Mesenteric fat pad (tissue), 1 donor: Measurements from ENCODE around the gene IREB2. TPM values are rescaled to one million over a fixed set of nuclear protein-coding genes. Genes with fewer than 3 reads are reported as not detected.
"Not testable (repeated sequence)": the region's sequence is repeated elsewhere in the genome, so short reads cannot be mapped to it uniquely, and the experiment has no call there.

Source experiments
- DNase-seq: peaks from one replicate; pipeline ENCODE4 v3.0.0-alpha.2; 2020; ENCODE audit warnings: low spot score
- total RNA-seq: library from RNA; stranded (reverse); fragmentation: NEBNext Ultra II Directional; extraction: Animal tissue kit (Norgen Biotek cat#: 25700); gene quantifications from one replicate; pipeline ENCODE4 v1.2.1, GENCODE V29; 2021
- donor health status: DM: yes; HTN: yes; CAD: no.

Gene IREB2
- total RNA-seq, 1 donor from 2014 or later = 57.1 TPM

DNA sequence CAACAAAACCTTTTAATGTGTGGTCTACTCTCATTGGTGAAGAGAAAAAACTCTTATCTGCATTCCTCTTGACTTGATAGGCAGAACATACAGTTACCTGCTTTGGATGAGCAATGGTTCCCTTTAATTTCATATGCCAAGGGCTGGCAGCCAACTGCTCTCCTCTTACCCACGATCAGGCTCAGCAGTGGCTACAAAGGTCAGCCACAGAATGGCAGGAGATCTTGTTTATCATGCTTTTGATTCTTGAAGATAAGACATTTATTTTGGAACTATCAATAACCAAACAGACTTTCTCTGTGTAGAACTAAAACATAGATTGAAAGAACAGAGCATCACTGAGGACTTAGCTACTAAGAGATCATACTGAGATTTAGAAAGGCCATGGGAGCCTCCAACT, 6.1 kb upstream of the IREB2 start:
- no peak for DNase-seq

- DNase-seq = no peak
Observed at GRCh38 chr15:78432664-78433063, 5.4 kb upstream of the IREB2 start.

GRCh38 chr15:78434134-78434533, 3.9 kb upstream of the IREB2 start:
- no peak for DNase-seq

DNA sequence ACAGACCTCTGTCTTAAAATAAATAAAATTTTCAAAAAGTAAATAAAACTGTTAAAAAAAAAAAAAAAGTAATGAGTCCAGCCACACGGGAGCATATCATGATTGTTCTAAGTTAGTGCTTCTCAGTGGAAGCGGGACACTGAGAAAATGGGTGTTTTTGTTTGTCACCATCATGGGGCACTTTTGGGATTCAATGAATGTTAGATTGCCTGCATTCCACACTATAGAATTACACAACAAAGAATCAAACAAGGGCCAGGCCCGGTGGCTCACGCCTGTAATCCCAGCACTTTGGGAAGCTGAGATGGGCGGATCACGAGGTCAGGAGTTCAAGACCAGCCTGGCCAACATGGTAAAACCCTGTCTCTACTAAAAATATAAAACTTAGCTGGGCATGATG, 3.3 kb upstream of the IREB2 start:
- not testable (repeated sequence) for DNase-seq

DNA sequence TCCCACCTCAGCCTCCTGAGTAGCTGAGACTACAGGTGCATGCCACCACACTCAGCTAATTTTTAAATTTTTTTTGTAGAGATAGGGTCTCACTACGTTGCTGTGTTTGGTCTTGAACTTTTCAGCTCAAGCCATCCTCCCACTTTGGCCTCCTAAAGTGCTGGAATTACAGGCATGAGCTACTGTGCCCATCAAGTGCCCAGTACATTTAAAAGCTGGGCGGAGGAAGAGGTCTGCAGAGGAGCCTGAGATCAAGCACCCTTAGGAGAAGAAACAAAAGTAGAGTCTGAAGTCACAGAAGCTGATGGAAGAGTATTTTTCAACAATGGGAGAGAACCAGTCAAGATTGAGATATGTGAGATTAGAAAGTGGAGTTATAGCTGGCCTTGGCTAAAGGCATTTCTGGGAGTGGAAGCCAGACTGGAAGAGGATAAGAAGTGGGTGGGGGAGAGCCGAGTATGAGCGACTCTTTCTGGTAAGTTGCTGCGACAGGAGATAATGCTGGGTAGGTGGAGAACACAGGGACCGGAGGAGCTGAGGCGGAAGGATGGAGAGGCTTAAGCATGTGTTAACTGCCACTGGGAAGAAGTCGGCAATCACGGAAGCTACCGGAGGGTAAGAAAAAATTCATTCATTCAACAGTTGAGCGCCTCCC, 782 bp upstream of the IREB2 start:
- DNase-seq = no peak

DNA sequence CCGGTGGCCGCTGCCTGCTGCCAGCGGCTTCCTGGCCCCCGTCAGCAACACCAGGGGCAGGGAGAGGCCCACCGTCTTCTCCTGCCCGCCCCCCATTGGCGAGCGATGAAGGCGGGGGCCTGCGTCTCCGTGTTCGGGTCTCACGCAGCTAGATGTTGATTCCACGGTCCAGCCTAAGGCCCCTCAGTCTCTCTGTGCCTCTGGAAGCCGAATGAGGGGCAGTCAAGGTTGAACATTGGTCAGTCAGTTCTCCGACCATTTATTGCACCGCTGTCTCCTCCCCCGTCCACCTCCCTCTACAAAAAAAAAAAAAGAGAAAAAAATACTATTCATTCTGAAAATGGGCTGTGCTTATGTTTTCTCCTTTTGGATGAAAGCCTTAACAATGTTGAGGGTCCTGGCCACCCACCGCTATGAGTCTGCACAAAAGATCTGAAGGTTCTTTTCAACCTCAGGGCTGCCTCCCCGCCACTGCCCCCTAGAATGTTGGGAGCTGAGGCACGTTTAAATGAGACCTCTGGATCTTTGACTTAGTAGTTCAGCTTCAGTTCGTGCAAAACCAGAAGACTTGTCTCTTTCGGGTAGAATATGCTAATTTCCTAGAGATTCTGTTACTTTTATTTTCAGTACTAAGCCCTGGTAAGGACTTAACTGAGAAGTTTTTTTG, 736 bp downstream of the IREB2 start:
- DNase-seq = no peak

DNA sequence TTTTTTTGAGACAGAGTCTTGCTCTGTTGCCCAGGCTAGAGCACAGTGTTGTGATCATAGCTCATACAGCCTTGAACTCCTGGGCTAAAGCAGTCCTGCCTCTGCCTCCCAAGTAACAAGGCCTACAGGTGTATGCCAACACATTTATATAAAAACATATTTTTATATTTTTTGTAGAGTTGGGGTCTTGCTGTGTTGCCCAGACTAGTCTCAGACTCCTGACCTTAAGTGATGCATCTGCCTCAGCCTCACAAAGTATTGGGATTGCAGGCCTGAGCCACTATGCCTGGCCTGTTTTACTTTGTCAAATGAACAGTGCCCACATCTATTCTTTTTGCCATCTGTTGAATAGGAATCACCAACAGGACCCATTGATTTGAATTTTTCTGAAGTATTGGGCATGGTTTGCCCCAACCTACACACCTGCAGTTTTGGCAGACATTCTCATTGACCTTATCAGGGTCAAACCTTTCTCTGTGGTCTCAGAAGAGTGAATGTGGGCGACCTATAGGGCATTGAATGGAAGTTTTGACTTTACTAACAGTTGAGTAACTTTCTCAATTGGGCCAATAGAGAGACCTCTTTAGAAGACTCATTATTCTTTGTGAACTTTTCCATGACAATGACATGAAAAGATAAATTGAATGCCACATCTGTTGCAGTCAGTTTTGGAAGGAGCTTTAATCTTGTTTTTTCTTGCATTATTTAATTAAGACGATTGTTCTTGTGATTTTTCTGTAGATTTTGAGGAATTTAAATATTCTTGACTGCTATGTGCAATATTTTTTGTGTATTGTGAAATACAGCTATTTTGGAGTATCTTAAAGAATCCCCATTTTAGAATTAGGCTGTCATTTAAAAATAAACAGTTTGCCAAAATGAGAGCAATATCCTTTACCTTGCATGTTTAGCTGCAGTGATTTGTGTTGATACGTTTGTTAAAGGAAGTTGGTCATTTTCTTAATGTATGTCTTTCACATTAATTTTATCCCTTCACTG, 2.7 kb downstream of the IREB2 start:
- no peak for DNase-seq

DNA sequence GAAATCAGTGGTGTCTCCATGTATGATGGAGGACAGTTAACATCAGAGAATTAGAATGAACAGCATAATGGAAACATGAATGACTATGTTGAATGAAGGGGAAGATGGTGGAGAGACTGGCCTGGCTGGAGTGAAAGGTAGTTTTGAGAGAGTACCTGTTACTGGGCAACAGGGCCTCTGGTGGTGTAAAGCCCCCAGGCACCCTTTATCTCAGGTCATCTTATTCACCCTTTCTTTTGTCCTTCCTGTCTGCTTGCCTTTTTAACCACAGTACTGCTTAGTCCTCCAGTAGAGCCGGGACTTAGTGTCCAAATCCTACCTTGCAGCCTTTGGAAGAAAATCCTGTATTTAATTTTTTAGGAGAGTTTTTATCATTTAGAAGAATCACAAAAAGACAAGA, 6.2 kb downstream of the IREB2 start:
- no peak for DNase-seq

- DNase-seq = no peak
Observed at GRCh38 chr15:78445875-78446274, 7.9 kb downstream of the IREB2 start.

GRCh38 chr15:78446551-78446950, 8.5 kb downstream of the IREB2 start:
- no peak for DNase-seq

- no peak for DNase-seq
Observed at GRCh38 chr15:78448441-78449219, 10.6 kb downstream of the IREB2 start.

DNA sequence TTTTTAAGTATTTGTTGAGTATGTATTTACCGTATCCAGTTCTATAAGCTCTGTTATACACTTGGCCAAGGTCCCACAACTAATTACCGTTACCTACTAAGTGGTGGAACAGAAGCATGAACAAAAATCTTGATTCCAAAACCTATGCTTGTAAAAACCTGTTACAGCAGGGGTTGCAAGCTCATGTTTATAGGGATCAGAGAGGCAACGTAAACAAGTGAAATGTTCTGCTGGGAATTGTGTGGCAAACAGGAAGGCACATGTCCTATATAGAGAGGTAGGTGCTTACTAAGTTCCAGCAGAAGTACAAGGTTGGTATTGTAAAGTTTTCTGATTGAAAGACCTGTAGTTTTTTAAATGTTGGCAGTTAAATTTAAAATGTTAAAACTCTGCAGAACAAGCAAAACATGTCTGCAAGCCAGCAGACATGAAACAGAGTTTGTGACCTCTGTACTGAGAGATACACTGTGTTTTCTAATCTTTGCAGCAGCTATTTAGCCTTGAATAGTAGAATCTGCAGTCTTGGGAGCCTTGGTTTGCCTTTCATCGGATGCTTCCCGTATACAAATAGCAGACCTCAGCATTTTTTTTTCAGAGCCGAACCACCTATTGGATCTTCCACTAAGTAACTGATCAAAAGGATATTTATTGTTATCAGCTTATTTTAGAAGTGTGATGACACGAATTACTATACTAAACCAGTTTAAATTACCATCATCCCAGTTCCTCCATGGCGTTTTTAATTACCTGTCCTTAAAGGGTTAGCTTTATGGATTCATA, 11.4 kb downstream of the IREB2 start:
- no peak for DNase-seq

GRCh38 chr15:78450285-78450858, 12.4 kb downstream of the IREB2 start:
- DNase-seq = no peak

- DNase-seq = no peak
Observed at GRCh38 chr15:78452485-78452884, 14.5 kb downstream of the IREB2 start.

GRCh38 chr15:78453447-78453846, 15.4 kb downstream of the IREB2 start:
- no peak for DNase-seq

GRCh38 chr15:78454992-78455391, 17.0 kb downstream of the IREB2 start:
- DNase-seq = no peak

- no peak for DNase-seq
Observed at GRCh38 chr15:78455749-78456148, 17.7 kb downstream of the IREB2 start.

DNA sequence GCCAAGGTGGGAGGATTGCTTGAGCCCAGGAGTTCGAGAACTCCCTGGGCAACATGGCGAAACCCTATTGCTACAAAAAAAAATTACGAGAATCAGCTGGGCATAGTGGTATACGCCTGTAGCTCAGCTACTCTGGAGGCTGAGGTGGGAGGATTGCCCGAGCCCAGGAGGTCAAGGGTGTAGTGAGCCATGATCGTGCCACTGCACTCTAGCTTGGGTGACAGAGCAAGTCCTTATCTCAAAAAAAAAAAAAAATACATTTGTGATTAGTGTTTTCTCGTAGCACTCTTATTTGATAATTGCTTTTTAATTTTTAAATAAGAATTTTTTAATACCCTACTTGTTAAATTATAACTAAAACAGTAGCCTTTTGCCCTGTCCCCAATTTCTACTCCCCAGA, 18.4 kb downstream of the IREB2 start:
- no peak for DNase-seq

GRCh38 chr15:78457101-78457500, 19.1 kb downstream of the IREB2 start:
- DNase-seq = no peak

GRCh38 chr15:78460737-78461136, 22.7 kb downstream of the IREB2 start:
- no peak for DNase-seq
